ENCODE data around the gene DGKH. TPM values are rescaled to one million over a fixed set of nuclear protein-coding genes. Genes with fewer than 3 reads are reported as not detected.
"Not testable (repeated sequence)": the region's sequence is repeated elsewhere in the genome, so short reads cannot be mapped to it uniquely, and the experiment has no call there.

The DGKH gene
- total RNA-seq, 1 experiment from 2014 or later = 8.6 TPM

- no peak for DNase-seq
- H3K4me3 ChIP-seq = no peak overlapping the region
- 0 out of 2 replicates have a peak, but pooled peaks cover 2% of the 10 kb centered on the region for H3K36me3 ChIP-seq
- no peaks in the 10 kb centered on the region for H3K4me1 ChIP-seq
- H3K9me3 ChIP-seq (replicated peaks) = no peaks in the 10 kb centered on the region
- no peaks in the 10 kb centered on the region for H3K27me3 ChIP-seq
- no peak overlapping the region for H3K27ac ChIP-seq
These were observed 23.4 kb downstream of the DGKH start for GRCh38 chr13:42071672-42072419.

- no peak for DNase-seq
- Histone ChIP-seq H3K36me3 (no peaks in the 10 kb centered on the region), H3K4me3 (no peak overlapping the region), H3K4me1 (no peaks in the 10 kb centered on the region), H3K9me3 (replicated peaks) (no peaks in the 10 kb centered on the region), H3K27me3 (no peaks in the 10 kb centered on the region), H3K27ac (no peak overlapping the region)
These were observed 25.2 kb downstream of the DGKH start for GRCh38 chr13:42073683-42074082.

DNA sequence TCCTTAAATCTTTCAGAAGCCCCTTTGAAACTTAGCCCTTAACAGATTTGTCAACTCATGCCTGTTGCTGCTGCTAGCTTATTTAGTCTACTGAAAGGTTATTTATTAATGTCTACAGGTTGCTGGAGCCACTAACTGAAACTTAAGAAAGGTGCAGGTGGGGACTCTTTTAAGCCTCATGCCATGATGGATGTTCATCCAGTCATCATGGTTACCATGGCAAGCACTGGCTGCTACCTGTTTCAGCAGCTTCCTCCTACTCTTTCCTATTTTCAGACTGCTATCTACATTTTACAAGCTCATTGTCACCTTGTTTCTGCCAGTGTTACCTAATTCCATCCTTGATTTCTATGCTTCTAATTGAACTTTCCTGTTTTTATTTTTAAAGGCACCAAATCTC, 27.1 kb downstream of the DGKH start:
- DNase-seq = no peak
- no peaks in the 10 kb centered on the region for H3K4me1 ChIP-seq
- H3K9me3 ChIP-seq (replicated peaks) = no peaks in the 10 kb centered on the region
- no peaks in the 10 kb centered on the region for H3K36me3 ChIP-seq
- H3K27ac ChIP-seq = no peak overlapping the region
- H3K4me3 ChIP-seq = no peak overlapping the region
- no peaks in the 10 kb centered on the region for H3K27me3 ChIP-seq

DNA sequence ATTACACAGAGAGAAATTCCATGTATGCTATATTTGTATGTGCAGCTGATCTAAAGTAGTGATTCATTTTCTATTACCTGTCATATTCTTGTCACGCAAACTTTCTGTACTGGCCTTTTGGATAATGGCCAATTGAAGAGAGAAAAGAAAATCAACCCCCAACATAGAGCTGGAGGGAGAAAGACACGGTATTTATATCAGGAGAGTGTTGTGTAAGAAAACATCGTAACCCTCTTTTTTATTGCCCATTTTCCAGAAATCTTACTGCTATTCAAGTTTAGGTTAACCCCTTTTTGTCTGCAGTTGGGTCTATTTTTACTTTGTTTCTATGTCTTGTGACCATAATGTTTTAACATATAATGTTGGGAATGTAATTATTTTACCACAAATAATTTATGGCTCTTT, 27.9 kb downstream of the DGKH start:
- no peaks in the 10 kb centered on the region for H3K27me3 ChIP-seq
- no peak overlapping the region for H3K27ac ChIP-seq
- H3K4me1 ChIP-seq = no peaks in the 10 kb centered on the region
- no peak for DNase-seq
- H3K9me3 ChIP-seq (replicated peaks) = no peaks in the 10 kb centered on the region
- no peaks in the 10 kb centered on the region for H3K36me3 ChIP-seq
- no peak overlapping the region for H3K4me3 ChIP-seq

- DNase-seq = no peak
- Histone ChIP-seq H3K9me3 (replicated peaks) (no peaks in the 10 kb centered on the region), H3K4me1 (no peaks in the 10 kb centered on the region), H3K27me3 (no peaks in the 10 kb centered on the region), H3K36me3 (no peaks in the 10 kb centered on the region), H3K4me3 (no peak overlapping the region), H3K27ac (no peak overlapping the region)
These were observed 29.8 kb downstream of the DGKH start for GRCh38 chr13:42078128-42078808.

DNA sequence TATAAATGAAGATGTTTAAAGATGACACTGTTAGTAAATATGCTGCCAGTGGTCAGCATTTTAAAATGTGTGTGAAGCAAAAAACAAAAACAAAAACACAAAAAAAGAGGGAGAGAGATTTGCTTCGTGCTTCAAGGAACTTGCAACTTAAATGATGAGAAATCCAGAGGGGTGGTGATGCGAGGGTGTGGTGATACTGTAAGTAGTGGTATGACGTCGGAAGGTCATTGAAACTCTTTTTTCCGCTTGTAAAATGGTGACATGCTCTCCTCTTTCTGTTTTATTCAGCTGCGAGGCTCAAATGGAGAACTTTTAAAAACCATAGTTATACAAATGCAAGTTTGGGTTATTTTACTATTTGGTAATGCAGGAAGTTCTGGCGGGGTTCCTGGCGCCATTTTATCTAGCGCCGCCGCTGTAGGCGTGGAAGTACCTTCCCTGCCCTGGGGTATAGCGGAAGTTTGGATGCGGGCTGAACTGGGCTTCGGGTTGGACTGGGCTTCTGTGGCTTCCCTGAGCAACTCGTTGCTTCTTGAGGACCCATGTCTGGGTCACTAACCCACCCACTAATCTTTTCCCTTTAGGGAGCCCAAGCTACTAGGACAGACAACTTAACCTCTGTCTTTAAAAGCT, 34.8 kb downstream of the DGKH start:
- Histone ChIP-seq H3K36me3 (no peaks in the 10 kb centered on the region), H3K9me3 (replicated peaks) (0 out of 2 replicates have a peak, but pooled peaks cover 3% of the 10 kb centered on the region), H3K27me3 (no peaks in the 10 kb centered on the region), H3K4me1 (no peaks in the 10 kb centered on the region), H3K27ac (no peak overlapping the region), H3K4me3 (no peak overlapping the region)
- no peak for DNase-seq

DNA sequence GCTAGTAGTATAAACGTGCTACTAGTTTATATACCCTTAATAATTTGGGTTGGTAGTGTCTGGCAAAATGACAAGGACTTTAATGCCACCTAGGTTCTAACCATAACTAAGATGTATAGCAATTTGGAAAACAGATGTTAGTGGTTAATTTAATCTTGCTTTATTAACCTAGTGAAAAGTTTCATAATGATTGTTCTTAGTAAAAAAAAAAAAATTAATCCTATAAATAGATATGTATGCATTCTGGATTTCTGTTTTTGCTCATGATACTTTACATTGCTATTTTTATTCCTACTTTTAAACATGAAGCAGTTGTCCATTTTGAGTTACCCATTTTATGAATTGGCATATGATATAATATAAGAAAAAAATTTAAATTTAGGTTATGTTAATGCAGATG, 36.3 kb downstream of the DGKH start:
- no peak overlapping the region for H3K27ac ChIP-seq
- no peaks in the 10 kb centered on the region for H3K27me3 ChIP-seq
- H3K4me3 ChIP-seq = no peak overlapping the region
- no peak for DNase-seq
- no peaks in the 10 kb centered on the region for H3K4me1 ChIP-seq
- H3K36me3 ChIP-seq = no peaks in the 10 kb centered on the region; the same call in 1 of the 2 replicates
- H3K9me3 ChIP-seq (replicated peaks) = 0 out of 2 replicates have a peak, but pooled peaks cover 3% of the 10 kb centered on the region

GRCh38 chr13:42086582-42086981, 38.1 kb downstream of the DGKH start:
- no peaks in the 10 kb centered on the region; the same call in 1 of the 2 replicates for H3K36me3 ChIP-seq
- no peaks in the 10 kb centered on the region for H3K27me3 ChIP-seq
- DNase-seq = no peak
- 0 out of 2 replicates have a peak, but pooled peaks cover 3% of the 10 kb centered on the region for H3K9me3 ChIP-seq (replicated peaks)
- no peaks in the 10 kb centered on the region for H3K4me1 ChIP-seq
- H3K27ac ChIP-seq = no peak overlapping the region
- no peak overlapping the region for H3K4me3 ChIP-seq

DNA sequence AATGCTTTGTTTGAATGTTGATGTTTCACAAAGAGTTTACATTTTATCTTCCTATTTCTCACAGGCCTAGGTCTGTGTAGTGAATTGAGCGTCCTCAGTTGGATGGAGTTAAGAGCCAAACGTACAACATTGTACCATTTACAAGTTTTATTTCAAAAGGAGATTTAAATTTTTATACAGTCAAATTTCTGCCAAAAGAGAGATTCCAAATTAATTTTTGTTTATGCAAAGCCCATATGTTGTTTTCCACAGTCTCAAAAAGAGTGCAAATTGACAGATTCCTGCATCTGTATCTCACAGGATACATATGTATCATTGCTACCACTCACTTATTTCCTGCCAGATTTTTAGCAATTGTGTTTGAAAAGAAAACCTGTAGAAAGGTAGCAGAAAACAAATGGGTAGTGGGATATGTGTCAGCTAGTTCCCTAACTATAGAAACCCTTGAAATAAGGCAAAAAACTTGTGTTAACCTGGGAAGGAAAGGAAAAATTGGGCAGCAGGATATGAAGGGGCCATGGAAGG, 46.1 kb downstream of the DGKH start:
- DNase-seq = no peak
- Histone ChIP-seq H3K4me1 (no peaks in the 10 kb centered on the region), H3K4me3 (no peak overlapping the region), H3K36me3 (no peaks in the 10 kb centered on the region), H3K27me3 (no peaks in the 10 kb centered on the region), H3K27ac (no peak overlapping the region), H3K9me3 (replicated peaks) (no peaks in the 10 kb centered on the region)

DNA sequence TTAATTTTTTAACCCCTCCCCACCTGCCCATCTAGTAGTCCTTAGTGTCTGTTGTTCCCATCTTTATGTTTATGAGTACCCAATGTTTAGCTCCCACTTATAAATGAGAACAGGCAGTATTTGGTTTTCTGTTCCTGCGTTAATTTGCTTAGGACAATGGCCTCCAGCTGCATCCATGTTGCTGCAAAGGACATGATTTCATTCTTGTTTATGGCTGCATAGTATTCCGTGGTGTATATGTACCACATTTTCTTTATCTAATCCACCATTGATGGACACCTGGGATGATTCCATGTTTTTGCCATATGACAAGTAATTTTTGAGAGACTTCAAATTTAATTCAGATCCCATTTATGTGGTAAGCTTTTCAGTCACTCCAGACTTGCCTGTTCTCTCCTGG, 47.8 kb downstream of the DGKH start:
- not testable (repeated sequence) for H3K27ac ChIP-seq; H3K4me3 ChIP-seq; H3K36me3 ChIP-seq; H3K4me1 ChIP-seq; DNase-seq; H3K27me3 ChIP-seq; H3K9me3 ChIP-seq (replicated peaks)

- no peaks in the 10 kb centered on the region for H3K4me1 ChIP-seq
- no peaks in the 10 kb centered on the region for H3K9me3 ChIP-seq (replicated peaks)
- no peak overlapping the region for H3K27ac ChIP-seq
- no peak overlapping the region for H3K4me3 ChIP-seq
- H3K27me3 ChIP-seq = no peaks in the 10 kb centered on the region
- H3K36me3 ChIP-seq = no peaks in the 10 kb centered on the region
- no peak for DNase-seq
These were observed 51.7 kb downstream of the DGKH start for GRCh38 chr13:42099962-42100675.

DNA sequence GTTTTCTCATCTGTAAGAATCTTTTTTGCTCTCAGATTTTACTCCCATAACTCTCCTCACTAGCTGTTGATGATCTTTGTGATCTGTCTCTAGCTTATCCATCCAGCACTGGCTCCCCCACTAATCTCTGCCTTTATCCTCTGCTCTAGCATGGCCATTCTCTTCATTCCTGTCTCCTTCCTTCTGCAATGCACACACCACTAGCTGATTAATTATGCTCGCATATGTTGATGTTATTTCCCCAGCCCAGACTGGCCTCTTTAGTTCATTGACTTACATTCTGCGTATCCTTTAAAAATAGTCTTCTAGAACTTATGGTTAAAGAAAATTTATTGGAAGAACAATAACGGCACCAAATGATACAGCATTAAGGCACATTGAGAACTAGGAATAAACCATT, 52.5 kb downstream of the DGKH start:
- no peaks in the 10 kb centered on the region for H3K36me3 ChIP-seq

DNA sequence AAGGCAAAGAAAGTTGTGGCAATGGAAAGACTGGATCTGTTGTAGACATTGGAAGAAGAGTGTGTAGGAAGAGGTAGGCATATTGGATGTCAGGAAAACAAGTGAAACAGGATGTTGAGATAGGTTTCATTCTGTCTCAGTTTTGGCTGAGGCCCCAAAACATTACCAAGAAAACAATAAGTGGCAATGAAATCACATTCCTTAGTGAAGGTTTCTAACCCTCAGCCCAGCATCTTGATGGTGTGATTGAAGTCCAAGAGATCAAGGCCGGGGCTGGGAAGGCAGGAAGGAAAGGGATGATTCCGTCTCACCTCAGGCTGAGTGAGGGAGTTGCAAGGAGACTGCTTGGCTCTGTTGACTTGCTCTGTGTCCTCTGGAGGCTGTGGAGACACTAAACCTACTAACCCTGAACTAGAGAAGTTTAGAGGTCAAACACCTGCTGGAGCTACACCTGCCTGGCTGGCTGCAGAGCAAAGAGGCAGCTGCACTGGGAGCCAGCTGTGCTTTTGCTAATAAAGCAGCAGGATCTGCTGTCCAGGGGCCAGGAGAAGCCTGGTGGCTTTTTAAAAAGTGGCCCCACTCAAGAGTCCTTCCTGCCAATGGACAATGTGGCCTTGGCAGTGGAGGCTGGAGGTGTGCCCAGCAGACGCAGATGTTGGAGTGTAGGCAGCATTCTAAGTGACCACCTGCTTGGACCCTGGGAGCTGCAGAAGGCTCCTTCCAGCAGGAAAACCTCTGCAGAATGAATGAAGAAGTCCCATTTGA, 53.6 kb downstream of the DGKH start:
- no peak for DNase-seq
- no peak overlapping the region for H3K27ac ChIP-seq
- H3K27me3 ChIP-seq = no peaks in the 10 kb centered on the region
- no peaks in the 10 kb centered on the region for H3K9me3 ChIP-seq (replicated peaks)
- no peaks in the 10 kb centered on the region for H3K36me3 ChIP-seq
- no peak overlapping the region for H3K4me3 ChIP-seq
- no peaks in the 10 kb centered on the region for H3K4me1 ChIP-seq

More for the DNA sequence above, 52.5 kb downstream of the DGKH start:
- DNase-seq = no peak
- Histone ChIP-seq H3K27ac (no peak overlapping the region), H3K4me1 (no peaks in the 10 kb centered on the region), H3K4me3 (no peak overlapping the region), H3K27me3 (no peaks in the 10 kb centered on the region), H3K9me3 (replicated peaks) (no peaks in the 10 kb centered on the region)
